Measurements from ENCODE around the gene RHBDL3.
A peak's percentile ranks its signal among the peaks of the same experiment; 100 is the strongest.
"Not testable (repeated sequence)": the region's sequence is repeated elsewhere in the genome, so short reads cannot be mapped to it uniquely, and the experiment has no call there.

Gene RHBDL3

DNA sequence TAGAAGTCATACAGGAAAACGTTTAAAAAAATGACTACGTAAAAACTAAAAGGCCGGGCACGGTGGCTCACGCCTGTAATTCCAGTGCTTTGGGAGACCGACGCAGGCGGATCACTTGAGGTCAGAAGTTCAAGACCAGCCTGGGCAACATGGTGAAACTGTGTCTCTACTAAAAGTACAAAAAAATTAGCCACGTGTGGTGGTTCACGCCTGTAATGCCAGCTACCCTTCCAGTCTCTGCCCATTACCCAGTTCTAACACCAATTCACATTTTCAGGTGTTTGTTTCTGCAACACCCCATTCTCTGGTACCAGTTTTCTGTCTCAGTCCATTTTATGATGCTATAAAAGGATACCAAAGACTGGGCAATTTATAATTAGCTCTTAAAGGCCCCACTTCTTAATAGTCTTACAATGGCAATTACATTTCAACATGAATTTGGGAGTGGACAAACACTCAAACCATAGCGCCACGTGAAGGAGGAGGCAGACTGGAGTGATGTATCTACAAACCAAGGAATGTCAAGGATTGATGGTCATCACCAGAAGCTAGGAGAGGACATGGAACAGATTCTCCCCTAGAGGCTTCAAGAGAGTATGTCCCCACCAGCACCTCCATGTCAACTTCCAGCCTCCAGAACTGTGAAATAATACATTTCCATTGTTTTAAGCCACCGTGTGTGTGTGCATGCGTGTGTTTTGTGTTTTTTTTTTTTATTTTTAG, 77.1 kb downstream of the RHBDL3 start:
- Histone ChIP-seq H3K27me3 (ENCODE audit: insufficient read depth, low read length) (no peaks in the 10 kb centered on the region), H3K4me3 (ENCODE audit: low read depth, low read length) (peak overlapping the region; percentile 84), H3K4me1 (ENCODE audit: control insufficient read depth, insufficient read depth, low read length, unreplicated experiment) (peaks cover 12% of the 10 kb centered on the region), H3K79me2 (ENCODE audit: control insufficient read depth, insufficient read depth, low read length, unreplicated experiment) (no peaks in the 10 kb centered on the region), H2AFZ (ENCODE audit: low read length, unreplicated experiment) (peak overlapping the region; percentile 86), H3K27ac (ENCODE audit: low read depth, low read length) (peak overlapping the region; percentile 47; the same call in 1 of the 2 replicates), H3K36me3 (ENCODE audit: insufficient read depth, low read length) (no peaks in the 10 kb centered on the region; the same call in 1 of the 2 replicates)

DNA sequence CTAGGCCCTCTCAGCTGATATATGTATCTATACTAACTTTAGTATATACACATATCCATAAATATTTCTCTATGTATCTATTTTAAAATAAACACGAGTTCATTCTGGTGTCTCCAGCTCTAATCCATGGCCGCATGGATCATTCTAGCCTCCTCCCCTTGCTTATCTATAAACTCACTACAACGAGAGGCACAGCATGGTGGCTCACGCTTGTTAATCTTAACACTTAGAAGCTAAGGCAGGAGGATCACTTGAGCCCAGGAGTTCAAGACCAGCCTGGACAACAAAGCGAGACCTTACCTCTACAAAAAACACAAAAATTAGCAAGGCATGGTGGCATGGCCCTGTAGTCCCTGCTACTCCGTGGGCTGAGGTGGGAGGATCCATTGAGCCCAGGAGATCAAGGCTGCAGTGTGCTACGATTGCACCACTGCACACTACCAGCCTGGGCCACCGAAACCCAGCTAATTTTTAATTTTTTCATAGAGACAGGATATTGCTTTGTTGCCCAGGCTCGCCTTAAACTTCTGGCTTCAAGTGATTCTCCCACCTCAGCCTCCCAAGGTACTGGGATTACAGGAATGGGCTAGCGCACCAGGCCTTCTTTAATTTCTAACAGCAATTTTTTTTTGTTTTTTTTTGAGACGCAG, 80.4 kb downstream of the RHBDL3 start:
- Histone ChIP-seq H3K27ac (ENCODE audit: low read depth, low read length) (no peak overlapping the region), H3K27me3 (ENCODE audit: insufficient read depth, low read length) (no peaks in the 10 kb centered on the region), H2AFZ (ENCODE audit: low read length, unreplicated experiment) (no peak overlapping the region), H3K36me3 (ENCODE audit: insufficient read depth, low read length) (no peaks in the 10 kb centered on the region; the same call in 1 of the 2 replicates), H3K4me3 (ENCODE audit: low read depth, low read length) (no peak overlapping the region), H3K79me2 (ENCODE audit: control insufficient read depth, insufficient read depth, low read length, unreplicated experiment) (peaks cover 22% of the 10 kb centered on the region), H3K4me1 (ENCODE audit: control insufficient read depth, insufficient read depth, low read length, unreplicated experiment) (peaks cover 9% of the 10 kb centered on the region)

DNA sequence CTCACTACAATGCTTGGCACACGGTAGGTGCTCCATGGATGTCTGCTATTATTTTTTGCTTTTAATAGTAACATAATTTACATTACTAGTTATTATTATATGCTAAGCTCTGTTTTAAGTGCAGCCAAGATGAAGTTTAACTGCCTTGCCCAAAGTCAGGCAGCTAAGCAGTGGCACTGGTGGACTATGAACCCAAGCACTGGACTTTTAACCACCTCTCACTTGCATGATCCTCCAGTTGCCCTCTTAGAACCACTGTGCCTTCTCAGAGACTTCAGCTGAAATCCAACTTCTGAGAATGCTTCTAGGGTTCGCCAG, 82.8 kb downstream of the RHBDL3 start:
- Histone ChIP-seq H3K36me3 (ENCODE audit: insufficient read depth, low read length) (peaks cover 17% of the 10 kb centered on the region), H3K4me1 (ENCODE audit: control insufficient read depth, insufficient read depth, low read length, unreplicated experiment) (peaks cover 9% of the 10 kb centered on the region), H3K27me3 (ENCODE audit: insufficient read depth, low read length) (no peaks in the 10 kb centered on the region), H2AFZ (ENCODE audit: low read length, unreplicated experiment) (no peak overlapping the region), H3K4me3 (ENCODE audit: low read depth, low read length) (no peak overlapping the region; the same call in 1 of the 2 replicates), H3K27ac (ENCODE audit: low read depth, low read length) (no peak overlapping the region), H3K79me2 (ENCODE audit: control insufficient read depth, insufficient read depth, low read length, unreplicated experiment) (peaks cover 46% of the 10 kb centered on the region)

- peaks cover 16% of the 10 kb centered on the region for H3K4me1 ChIP-seq (ENCODE audit: control insufficient read depth, insufficient read depth, low read length, unreplicated experiment)
These were observed 83.8 kb downstream of the RHBDL3 start for GRCh38 chr17:32349503-32349853.

GRCh38 chr17:32349854-32350665, 84.4 kb downstream of the RHBDL3 start, which contains the start of gene ZNF207:
Gene ZNF207 (plus strand): TSS chr17:32350157. CDS start chr17:32350286, 129 bp downstream.
- H3K27ac ChIP-seq (ENCODE audit: low read depth, low read length), result peak within 1 kb of the TSS; percentile 95
- H3K79me2 ChIP-seq (ENCODE audit: control insufficient read depth, insufficient read depth, low read length, unreplicated experiment), result peaks cover 61% of the 10 kb centered on the region
- H3K36me3 ChIP-seq (ENCODE audit: insufficient read depth, low read length), result peaks cover 24% of the 10 kb centered on the region
- H2AFZ ChIP-seq (ENCODE audit: low read length, unreplicated experiment), result peak within 1 kb of the TSS; percentile 33
- H3K4me1 ChIP-seq (ENCODE audit: control insufficient read depth, insufficient read depth, low read length, unreplicated experiment), result peaks cover 18% of the 10 kb centered on the region
- H3K4me3 ChIP-seq (ENCODE audit: low read depth, low read length), result peak within 1 kb of the TSS; percentile 92
- no peaks in the 10 kb centered on the region for H3K27me3 ChIP-seq (ENCODE audit: insufficient read depth, low read length)

More at GRCh38 chr17:32349503-32349853, 83.8 kb downstream of the RHBDL3 start:
- peak overlapping the region; percentile 95 for H3K27ac ChIP-seq (ENCODE audit: low read depth, low read length)
- peak overlapping the region; percentile 33 for H2AFZ ChIP-seq (ENCODE audit: low read length, unreplicated experiment)
- peak overlapping the region; percentile 92 for H3K4me3 ChIP-seq (ENCODE audit: low read depth, low read length)
- H3K27me3 ChIP-seq (ENCODE audit: insufficient read depth, low read length), result no peaks in the 10 kb centered on the region
- peaks cover 24% of the 10 kb centered on the region for H3K36me3 ChIP-seq (ENCODE audit: insufficient read depth, low read length)
- peaks cover 55% of the 10 kb centered on the region for H3K79me2 ChIP-seq (ENCODE audit: control insufficient read depth, insufficient read depth, low read length, unreplicated experiment)

- H3K27me3 ChIP-seq (ENCODE audit: insufficient read depth, low read length), result no peaks in the 10 kb centered on the region
- H3K36me3 ChIP-seq (ENCODE audit: insufficient read depth, low read length), result peaks cover 29% of the 10 kb centered on the region
- H3K27ac ChIP-seq (ENCODE audit: low read depth, low read length), result peak overlapping the region; percentile 95
- peaks cover 69% of the 10 kb centered on the region for H3K79me2 ChIP-seq (ENCODE audit: control insufficient read depth, insufficient read depth, low read length, unreplicated experiment)
- peaks cover 26% of the 10 kb centered on the region for H3K4me1 ChIP-seq (ENCODE audit: control insufficient read depth, insufficient read depth, low read length, unreplicated experiment)
- H2AFZ ChIP-seq (ENCODE audit: low read length, unreplicated experiment), result no peak overlapping the region
- peak overlapping the region; percentile 92 for H3K4me3 ChIP-seq (ENCODE audit: low read depth, low read length)
These were observed 85.2 kb downstream of the RHBDL3 start for GRCh38 chr17:32350666-32351418.

DNA sequence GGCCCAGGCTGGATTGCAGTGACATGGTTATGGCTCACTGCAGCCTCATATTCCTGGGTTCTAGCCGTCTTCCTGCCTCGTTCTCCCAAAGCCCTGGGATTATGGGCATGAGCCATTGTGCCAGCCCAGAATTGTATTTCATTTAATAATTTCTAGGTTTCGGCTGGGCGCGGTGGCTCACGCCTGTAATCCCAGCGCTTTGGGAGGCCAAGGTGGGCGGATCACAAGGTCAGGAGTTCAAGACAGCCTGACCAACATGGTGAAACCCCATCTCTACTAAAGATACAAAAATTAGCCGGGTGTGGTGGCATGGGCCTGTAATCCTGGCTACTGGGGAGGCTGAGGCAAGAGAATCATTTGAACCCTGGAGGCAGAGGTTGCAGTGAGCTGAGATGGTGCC, 87.1 kb downstream of the RHBDL3 start:
- H2AFZ ChIP-seq (ENCODE audit: low read length, unreplicated experiment); H3K27ac ChIP-seq (ENCODE audit: low read depth, low read length); H3K27me3 ChIP-seq (ENCODE audit: insufficient read depth, low read length): not testable (repeated sequence)
- peaks cover 36% of the 10 kb centered on the region for H3K4me1 ChIP-seq (ENCODE audit: control insufficient read depth, insufficient read depth, low read length, unreplicated experiment)
- peaks cover 39% of the 10 kb centered on the region for H3K36me3 ChIP-seq (ENCODE audit: insufficient read depth, low read length)
- peaks cover 85% of the 10 kb centered on the region for H3K79me2 ChIP-seq (ENCODE audit: control insufficient read depth, insufficient read depth, low read length, unreplicated experiment)
- peak overlapping the region; percentile 92 for H3K4me3 ChIP-seq (ENCODE audit: low read depth, low read length)

DNA sequence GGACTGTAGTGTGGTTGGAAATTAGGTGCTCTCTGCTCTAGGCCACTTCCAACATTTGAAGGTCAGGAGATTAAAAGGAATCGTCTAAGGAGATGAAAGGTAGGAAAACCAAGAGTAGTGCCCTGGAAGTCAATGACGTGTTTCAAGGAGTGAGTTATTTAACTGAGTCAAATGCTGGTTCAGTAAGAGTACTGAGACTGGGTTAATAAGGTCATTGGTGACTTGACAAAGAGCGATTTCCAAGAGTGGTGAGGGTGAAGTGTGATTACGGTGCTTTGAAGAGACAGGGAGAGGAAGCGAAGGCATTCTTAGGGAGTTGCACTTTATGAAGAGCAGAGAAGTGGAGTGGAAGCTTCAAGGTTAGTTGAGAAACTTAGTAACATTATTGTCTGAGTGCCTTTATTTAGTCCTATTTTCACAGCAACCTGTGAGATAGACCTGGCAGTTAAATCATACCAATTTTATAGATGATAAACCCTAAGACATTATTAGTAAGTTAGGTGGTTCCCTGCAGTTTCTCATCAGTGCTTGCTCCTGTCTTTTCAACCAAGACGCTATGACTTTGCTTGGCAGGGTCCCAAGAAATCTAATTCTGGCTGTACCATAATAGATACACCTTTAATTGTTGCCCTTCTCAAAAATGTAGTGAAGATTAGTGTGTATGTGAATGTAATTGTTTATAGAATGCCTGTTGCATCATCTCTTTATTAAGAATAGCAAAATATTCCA, 90.2 kb downstream of the RHBDL3 start:
- Histone ChIP-seq H2AFZ (ENCODE audit: low read length, unreplicated experiment) (no peak overlapping the region), H3K4me1 (ENCODE audit: control insufficient read depth, insufficient read depth, low read length, unreplicated experiment) (peaks cover 36% of the 10 kb centered on the region), H3K36me3 (ENCODE audit: insufficient read depth, low read length) (peaks cover 60% of the 10 kb centered on the region), H3K4me3 (ENCODE audit: low read depth, low read length) (peak overlapping the region; percentile 2), H3K79me2 (ENCODE audit: control insufficient read depth, insufficient read depth, low read length, unreplicated experiment) (peaks cover 93% of the 10 kb centered on the region), H3K27me3 (ENCODE audit: insufficient read depth, low read length) (no peaks in the 10 kb centered on the region), H3K27ac (ENCODE audit: low read depth, low read length) (no peak overlapping the region)

DNA sequence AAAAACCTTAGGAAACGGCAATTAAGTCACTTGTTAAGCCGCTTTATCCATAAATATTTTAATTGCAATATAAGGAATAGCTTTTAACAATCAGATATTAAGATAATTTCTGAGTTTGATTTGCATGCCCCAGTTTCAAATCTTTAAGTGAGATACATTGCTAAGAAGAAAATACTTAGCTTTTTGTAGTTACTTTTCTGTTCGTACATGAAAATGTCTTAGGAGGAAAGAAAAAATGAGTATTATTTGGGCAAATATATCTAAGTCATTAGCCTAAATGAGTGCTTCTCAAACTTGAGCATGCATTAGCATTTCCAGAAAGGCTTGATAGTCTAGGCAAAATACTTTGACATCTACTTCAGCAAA, 90.7 kb downstream of the RHBDL3 start:
- Histone ChIP-seq H3K27me3 (ENCODE audit: insufficient read depth, low read length) (no peaks in the 10 kb centered on the region), H3K4me1 (ENCODE audit: control insufficient read depth, insufficient read depth, low read length, unreplicated experiment) (peaks cover 36% of the 10 kb centered on the region), H2AFZ (ENCODE audit: low read length, unreplicated experiment) (no peak overlapping the region), H3K36me3 (ENCODE audit: insufficient read depth, low read length) (peaks cover 65% of the 10 kb centered on the region), H3K4me3 (ENCODE audit: low read depth, low read length) (0 out of 2 replicates have a peak overlapping the region, but pooled peaks have one; percentile 2), H3K79me2 (ENCODE audit: control insufficient read depth, insufficient read depth, low read length, unreplicated experiment) (peaks cover 93% of the 10 kb centered on the region), H3K27ac (ENCODE audit: low read depth, low read length) (no peak overlapping the region)
